Stimulated activated CD8-positive, alpha-beta memory T cell treated with anti-CD3 and anti-CD28 coated beads, Interleukin-15, amount 100 ng/mL, for 24 hours (primary cell): ENCODE data around the gene ACSS1.

ENCODE experiments used
- DNase-seq: peaks from one replicate; pipeline ENCODE4 v3.0.0-alpha.2; 2020; ENCODE audit warnings: low read depth

ACSS1 gene

GRCh38 chr20:25058051-25058846, at the start of gene ACSS1:
TSS of gene ACSS1 (minus strand) at chr20:25058139. CDS start at chr20:25058102, 37 bp downstream.
- DNase-seq, result no peak

GRCh38 chr20:25103526-25103925, 45.6 kb upstream of the ACSS1 start:
- no peak for DNase-seq

GRCh38 chr20:25100914-25101313, 43.0 kb upstream of the ACSS1 start:
- no peak for DNase-seq

GRCh38 chr20:25099601-25100140, 41.7 kb upstream of the ACSS1 start:
- DNase-seq, result no peak

GRCh38 chr20:25097498-25097897, 39.6 kb upstream of the ACSS1 start:
- no peak for DNase-seq

GRCh38 chr20:25090492-25091429, 32.8 kb upstream of the ACSS1 start:
- no peak for DNase-seq

- no peak for DNase-seq
Observed at GRCh38 chr20:25089662-25090061, 31.7 kb upstream of the ACSS1 start.

GRCh38 chr20:25089096-25089495, 31.2 kb upstream of the ACSS1 start:
- DNase-seq, result no peak

- DNase-seq, result no peak
Observed at GRCh38 chr20:25088267-25088666, 30.3 kb upstream of the ACSS1 start.

- no peak for DNase-seq
Observed at GRCh38 chr20:25087186-25087929, 29.4 kb upstream of the ACSS1 start.

- DNase-seq, result no peak
Observed at GRCh38 chr20:25085756-25086495, 28.0 kb upstream of the ACSS1 start.

GRCh38 chr20:25084626-25085187, 26.8 kb upstream of the ACSS1 start:
- no peak for DNase-seq

- DNase-seq, result no peak
Observed at GRCh38 chr20:25083773-25084625, 26.1 kb upstream of the ACSS1 start.

GRCh38 chr20:25083141-25083772, 25.3 kb upstream of the ACSS1 start:
- DNase-seq, result no peak

GRCh38 chr20:25082498-25082873, 24.5 kb upstream of the ACSS1 start:
- no peak for DNase-seq

GRCh38 chr20:25081730-25082497, 24.0 kb upstream of the ACSS1 start, which contains the start of gene VSX1:
TSS of gene VSX1 (minus strand) at chr20:25082141. CDS start at chr20:25082096, 45 bp downstream.
- DNase-seq, result no peak

GRCh38 chr20:25081065-25081729, 23.3 kb upstream of the ACSS1 start:
- DNase-seq, result no peak

GRCh38 chr20:25079171-25079570, 21.2 kb upstream of the ACSS1 start:
- no peak for DNase-seq
